Tibial nerve (tissue), 4 donors: ENCODE results near the gene SPEN. TPM values are rescaled to one million over a fixed set of nuclear protein-coding genes. Genes with fewer than 3 reads are reported as not detected.

Source experiments
- DNase-seq, 2 donors: peaks; one replicate each; pipeline ENCODE4 v3.0.0-alpha.2; 2019; ENCODE audit warnings: low spot score in 2 of 2
- H3K27ac ChIP-seq, 4 donors: fragments of 200-600 bp; sonication (generic) in 3 of 4; one replicate each; pipeline ENCODE4 v1.5.1; 2017 to 2019; ENCODE audit warnings: mild to moderate bottlenecking in 1 of 4
- H3K27me3 ChIP-seq, 2 donors: fragments of 200-600 bp; sonication (generic) in 1 of 2; one replicate each; pipeline versions ENCODE4 v1.5.1 to v1.6.0; 2017 to 2019
- H3K36me3 ChIP-seq, 3 donors: fragments of 200-600 bp; sonication (generic); one replicate each; pipeline ENCODE4 v1.5.1; 2018 to 2019
- H3K4me1 ChIP-seq, 4 donors: fragments of 200-600 bp; sonication (generic) in 3 of 4; one replicate each; pipeline ENCODE4 v1.5.1; 2017 to 2019
- H3K4me3 ChIP-seq, 4 donors: fragments of 200-600 bp; sonication (generic) in 3 of 4; one replicate each; pipeline ENCODE4 v1.5.1; 2017 to 2019; ENCODE audit warnings: mild to moderate bottlenecking in 1 of 4, moderate library complexity in 1 of 4
- H3K9me3 ChIP-seq, 4 donors: fragments of 200-600 bp; sonication (generic) in 3 of 4; one replicate each; pipeline ENCODE4 v1.5.1; 2017 to 2019
- CTCF ChIP-seq, 5 experiments: fragments of 200-600 bp in 3 of 5; fragments of 450-650 bp in 2 of 5; sonication (generic) in 3 of 5; IDR thresholded peaks; one replicate each; pipeline ENCODE4 v1.5.1; 2016 to 2019; ENCODE audit warnings: antibody characterized with exemption in 5 of 5, mild to moderate bottlenecking in 3 of 5, moderate library complexity in 2 of 5
- EP300 ChIP-seq, 2 donors: sonication (generic); formaldehyde crosslinking; IDR thresholded peaks; one replicate each; pipeline ENCODE4 v1.6.1; 2017; ENCODE audit warnings: antibody characterized with exemption in 2 of 2, mild to moderate bottlenecking in 1 of 2
- POLR2A ChIP-seq, 2 donors: fragments of 450-650 bp; IDR thresholded peaks; one replicate each; pipeline ENCODE4 v1.6.1; 2017; ENCODE audit warnings: antibody characterized with exemption in 2 of 2, mild to moderate bottlenecking in 2 of 2, moderate library complexity in 2 of 2
- whole genome bisulfite sequencing, 2 donors: methylation state at CpG; one replicate each; pipeline ENCODE4 v1.1.5; 2018; 5-methylcytosine and 5-hydroxymethylcytosine counted together
- total RNA-seq, 4 donors: library from RNA; depleted of rRNA; stranded (reverse); fragments of >200 nt; gene quantifications; one replicate each; pipeline ENCODE4 v1.1.0, GENCODE V29; 2016

The SPEN gene
- total RNA-seq, 4 donors from 2014 or later = 67.9 to 87.0 (median 77.8) TPM

DNA sequence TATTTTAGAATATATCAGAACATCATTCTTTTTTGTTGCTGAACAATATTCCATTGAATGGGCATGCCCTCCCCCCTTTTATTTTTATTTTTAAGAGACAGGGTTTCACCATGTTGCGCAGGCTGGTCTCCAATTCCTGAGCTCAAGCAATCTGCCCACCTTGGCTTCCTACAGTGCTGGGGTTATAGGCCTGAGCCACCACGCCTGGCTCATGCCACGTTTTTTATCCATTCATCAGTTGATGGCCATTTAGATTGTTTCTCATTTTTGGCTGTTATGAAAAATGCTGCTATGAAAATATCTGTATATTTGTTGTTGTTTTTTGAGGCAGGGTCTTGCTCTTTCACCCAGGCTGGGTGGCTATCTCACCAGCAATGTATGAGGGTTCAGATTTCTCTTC, 19.8 kb downstream of the SPEN start:
- TF ChIP-seq CTCF (IDR thresholded peaks at IDR 0.05) = no peak
- TF ChIP-seq POLR2A (IDR thresholded peaks at IDR 0.05) = no peak
- TF ChIP-seq EP300 (IDR thresholded peaks at IDR 0.05) = no peak
- H3K4me1 ChIP-seq = peaks cover 0 to 58% (median 14%) of the 10 kb centered on the region in 4 donors
- WGBS, 2 donors = 62 to 70% methylated on average over 3 of the region's 3 CpGs

DNA sequence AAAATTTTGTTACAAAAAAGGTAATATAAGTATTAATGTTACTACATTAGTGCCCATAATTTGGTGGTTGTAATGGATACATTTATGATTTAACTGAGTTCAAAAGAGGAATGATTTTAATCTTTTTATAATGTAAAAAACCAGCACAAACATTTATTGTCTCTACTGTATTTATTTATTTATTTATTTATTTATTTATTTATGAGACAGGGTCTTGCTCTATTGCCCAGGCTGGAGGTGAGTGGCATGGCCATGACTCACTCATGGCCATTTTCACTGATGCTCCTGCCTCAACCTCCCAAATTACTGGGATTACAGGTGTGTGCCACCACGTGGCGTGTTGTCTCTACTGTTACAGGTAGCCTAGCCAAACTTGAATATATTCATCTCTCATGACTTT, 21.9 kb downstream of the SPEN start:
- no peak overlapping the region for H3K4me3 ChIP-seq
- no peaks in the 10 kb centered on the region for H3K27me3 ChIP-seq
- H3K36me3 ChIP-seq = peaks cover 0 to 18% (median 7%) of the 10 kb centered on the region in 3 donors
- no peak for TF ChIP-seq CTCF (IDR thresholded peaks at IDR 0.05)
- no peak for TF ChIP-seq POLR2A (IDR thresholded peaks at IDR 0.05)
- TF ChIP-seq EP300 (IDR thresholded peaks at IDR 0.05) = no peak
- peaks cover 0 to 59% (median 11%) of the 10 kb centered on the region in 4 donors for H3K4me1 ChIP-seq
- no peak overlapping the region for H3K27ac ChIP-seq
- WGBS, 2 donors = 96 to 100% methylated on average over 2 of the region's 2 CpGs
- DNase-seq = no peak
- no peaks in the 10 kb centered on the region for H3K9me3 ChIP-seq

More for the DNA sequence above, 19.8 kb downstream of the SPEN start:
- no peak for DNase-seq
- Histone ChIP-seq H3K27ac (peak overlapping the region in 1 of 4 donors; percentile 2), H3K36me3 (no peaks in the 10 kb centered on the region), H3K27me3 (no peaks in the 10 kb centered on the region), H3K4me3 (no peak overlapping the region), H3K9me3 (no peaks in the 10 kb centered on the region)

DNA sequence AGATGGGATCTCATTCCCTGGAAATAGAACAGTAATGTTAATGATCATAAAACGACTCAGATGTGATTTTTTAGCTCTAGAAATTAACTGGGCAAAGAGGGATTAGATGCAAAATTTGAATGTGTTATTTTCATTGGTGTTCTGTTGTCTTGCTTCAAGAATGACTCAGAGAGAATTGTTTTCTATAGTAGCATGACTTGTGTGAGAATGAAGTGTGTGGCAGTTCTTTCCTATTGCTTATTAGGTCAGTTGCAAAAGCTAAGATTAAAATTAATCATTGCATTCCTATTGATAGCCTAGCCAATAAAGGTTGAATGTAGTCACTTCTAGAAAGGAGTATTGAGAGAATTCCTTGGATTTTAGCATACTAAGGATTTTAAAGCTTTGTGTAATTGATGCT, 22.9 kb downstream of the SPEN start:
- TF ChIP-seq EP300 (IDR thresholded peaks at IDR 0.05) (no peak), POLR2A (IDR thresholded peaks at IDR 0.05) (no peak), CTCF (IDR thresholded peaks at IDR 0.05) (no peak)
- Histone ChIP-seq H3K36me3 (peaks cover 0 to 19% (median 7%) of the 10 kb centered on the region in 3 donors), H3K9me3 (no peaks in the 10 kb centered on the region), H3K27me3 (no peaks in the 10 kb centered on the region), H3K27ac (peak overlapping the region in 1 of 4 donors; percentile 13), H3K4me3 (no peak overlapping the region), H3K4me1 (peaks cover 0 to 62% (median 11%) of the 10 kb centered on the region in 4 donors)
- WGBS, 2 donors = 48 to 58% methylated on average over 1 of the region's 1 CpG
- no peak for DNase-seq

GRCh38 chr1:15874471-15874870, 27.0 kb downstream of the SPEN start:
- DNase-seq = no peak
- Histone ChIP-seq H3K9me3 (no peaks in the 10 kb centered on the region), H3K36me3 (peaks cover 0 to 31% (median 7%) of the 10 kb centered on the region in 3 donors), H3K4me1 (peaks cover 0 to 54% (median 9%) of the 10 kb centered on the region in 4 donors), H3K4me3 (no peak overlapping the region), H3K27me3 (no peaks in the 10 kb centered on the region), H3K27ac (no peak overlapping the region)
- 40 to 59% methylated on average over 1 of the region's 1 CpG for WGBS, 2 donors
- TF ChIP-seq CTCF (IDR thresholded peaks at IDR 0.05) (no peak), EP300 (IDR thresholded peaks at IDR 0.05) (no peak), POLR2A (IDR thresholded peaks at IDR 0.05) (no peak)

GRCh38 chr1:15876357-15877055, 29.0 kb downstream of the SPEN start:
- 89 to 90% methylated on average over 12 of the region's 12 CpGs for WGBS, 2 donors
- DNase-seq = no peak
- H3K36me3 ChIP-seq = peaks cover 0 to 31% (median 7%) of the 10 kb centered on the region in 3 donors
- H3K27me3 ChIP-seq = no peaks in the 10 kb centered on the region
- TF ChIP-seq POLR2A (IDR thresholded peaks at IDR 0.05) (no peak), CTCF (IDR thresholded peaks at IDR 0.05) (no peak), EP300 (IDR thresholded peaks at IDR 0.05) (no peak)
- no peaks in the 10 kb centered on the region for H3K9me3 ChIP-seq
- H3K4me3 ChIP-seq = no peak overlapping the region
- H3K4me1 ChIP-seq = peaks cover 0 to 53% (median 0%) of the 10 kb centered on the region in 4 donors
- no peak overlapping the region for H3K27ac ChIP-seq
